GM19468 (cell line): ENCODE data around the gene RNF166.

Experiments used
- ATAC-seq: cut with Tn5 transposase; IDR thresholded peaks from one replicate; pipeline ENCODE4 v1.9.1; 2021; ENCODE audit warnings: mild to moderate bottlenecking, moderate library complexity, moderate number of reproducible peaks; ENCODE audit not compliant: unreplicated experiment; ENCODE audit errors: extremely low read depth

The RNF166 gene

DNA sequence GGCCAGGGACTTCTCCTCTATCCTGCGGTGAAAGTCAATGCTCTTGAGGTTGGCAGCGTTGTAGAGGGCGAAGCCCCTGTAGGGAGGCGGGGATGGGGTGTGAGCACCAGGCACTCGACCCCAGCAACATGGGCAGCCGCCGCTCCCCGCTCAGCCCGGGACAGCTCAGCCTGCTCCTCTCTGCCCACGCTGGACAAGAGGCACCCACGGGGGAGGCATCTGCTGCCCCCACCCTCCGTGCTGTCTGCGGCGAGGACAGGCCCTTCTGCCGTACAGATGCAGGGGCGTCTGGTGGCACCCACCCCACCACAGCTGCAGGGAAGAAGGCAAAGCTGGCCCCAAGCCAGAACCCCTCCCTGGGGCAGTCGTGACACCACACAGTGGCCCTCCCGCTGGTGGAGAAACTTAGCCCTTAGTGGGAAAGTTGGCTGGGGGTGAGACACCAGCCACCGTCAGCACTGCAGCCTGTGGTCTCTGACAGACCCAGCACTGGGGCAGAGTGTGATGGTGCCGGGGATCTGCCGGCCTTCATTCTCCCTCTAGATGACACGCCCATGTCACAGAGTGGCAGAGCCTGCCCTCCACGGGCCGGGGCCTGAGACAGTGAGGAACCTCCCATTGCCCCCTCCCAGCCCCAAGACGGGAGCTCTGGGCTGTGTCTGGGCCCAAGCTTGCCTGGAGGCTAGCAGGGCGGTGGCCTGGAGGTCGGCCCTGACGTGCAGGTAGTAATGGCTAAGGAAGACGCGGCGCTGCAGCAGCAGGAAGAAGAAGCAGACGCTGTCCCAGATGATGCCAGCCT, 19.6 kb upstream of the RNF166 start:
- ATAC-seq = no peak

DNA sequence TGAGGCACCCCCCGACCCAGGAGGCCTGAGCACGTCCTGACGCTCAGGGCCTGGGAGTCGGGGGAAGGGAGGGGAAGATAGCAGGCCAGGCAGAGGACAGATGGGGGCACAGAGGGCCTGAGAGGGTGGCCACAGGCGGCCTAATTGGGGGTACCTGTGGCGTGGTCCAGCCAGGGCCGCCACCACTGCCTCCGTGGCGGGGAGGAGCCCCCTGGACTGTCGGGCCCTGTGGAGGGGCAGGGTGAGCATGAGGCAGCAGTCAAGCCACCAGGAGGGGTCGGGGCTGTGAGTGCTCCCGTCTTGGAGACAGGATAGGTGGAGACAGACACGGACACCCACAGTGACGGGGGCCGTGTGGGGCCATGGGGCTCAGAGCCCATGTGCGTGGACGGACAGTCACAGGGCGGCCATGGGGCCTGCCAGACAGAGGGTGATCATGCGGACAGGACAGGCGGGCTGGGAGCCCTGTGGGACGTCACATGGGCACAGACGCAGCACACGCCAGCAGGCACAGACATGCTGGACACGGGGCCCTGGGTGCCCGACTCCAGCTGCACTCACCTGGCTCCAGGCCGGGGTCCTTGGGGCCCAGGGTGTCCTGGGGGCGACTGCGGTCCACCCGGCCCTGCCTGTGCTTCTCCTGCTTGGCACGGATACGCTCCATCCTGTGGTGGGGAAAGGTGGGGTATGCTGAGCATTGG, 18.8 kb upstream of the RNF166 start:
- no peak for ATAC-seq

DNA sequence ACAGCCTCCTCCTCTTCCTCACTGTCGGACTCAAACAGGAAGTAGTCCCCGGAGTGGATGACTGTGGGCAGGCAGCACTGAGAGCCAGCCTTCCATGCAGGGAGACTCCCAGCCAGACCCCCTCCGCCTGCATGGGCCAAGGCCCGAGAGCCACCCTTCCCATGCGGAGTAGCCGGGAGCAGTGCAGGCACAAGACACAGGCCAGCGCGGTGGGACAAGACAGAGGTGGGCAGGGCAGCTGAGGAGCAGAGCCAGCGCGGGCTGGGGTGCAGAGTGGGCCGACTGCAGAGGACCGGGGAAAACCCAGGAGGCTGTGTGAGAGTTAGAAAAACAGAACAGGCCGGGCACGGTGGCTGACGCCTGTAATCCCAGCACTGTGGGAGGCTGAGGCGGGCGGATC, 17.7 kb upstream of the RNF166 start:
- no peak for ATAC-seq

DNA sequence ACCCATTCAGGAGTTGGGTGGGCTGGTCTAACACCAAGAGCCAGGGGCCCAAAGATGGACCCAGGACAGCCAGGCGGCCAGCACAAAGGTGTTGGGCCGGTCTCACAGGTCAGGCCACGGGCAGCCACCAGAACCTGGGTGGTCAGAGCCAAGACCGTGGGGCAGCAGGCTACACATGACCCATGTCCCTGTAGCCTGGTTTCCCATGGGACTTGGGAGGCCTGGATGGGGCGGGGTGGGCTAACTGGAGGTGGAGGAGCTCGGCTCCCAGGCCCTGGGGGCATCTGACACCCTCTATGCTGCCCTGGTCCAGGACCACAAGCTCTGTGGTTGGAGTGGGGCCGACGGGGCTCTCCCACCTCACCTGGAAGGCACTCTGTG, 17.3 kb upstream of the RNF166 start:
- ATAC-seq = no peak

DNA sequence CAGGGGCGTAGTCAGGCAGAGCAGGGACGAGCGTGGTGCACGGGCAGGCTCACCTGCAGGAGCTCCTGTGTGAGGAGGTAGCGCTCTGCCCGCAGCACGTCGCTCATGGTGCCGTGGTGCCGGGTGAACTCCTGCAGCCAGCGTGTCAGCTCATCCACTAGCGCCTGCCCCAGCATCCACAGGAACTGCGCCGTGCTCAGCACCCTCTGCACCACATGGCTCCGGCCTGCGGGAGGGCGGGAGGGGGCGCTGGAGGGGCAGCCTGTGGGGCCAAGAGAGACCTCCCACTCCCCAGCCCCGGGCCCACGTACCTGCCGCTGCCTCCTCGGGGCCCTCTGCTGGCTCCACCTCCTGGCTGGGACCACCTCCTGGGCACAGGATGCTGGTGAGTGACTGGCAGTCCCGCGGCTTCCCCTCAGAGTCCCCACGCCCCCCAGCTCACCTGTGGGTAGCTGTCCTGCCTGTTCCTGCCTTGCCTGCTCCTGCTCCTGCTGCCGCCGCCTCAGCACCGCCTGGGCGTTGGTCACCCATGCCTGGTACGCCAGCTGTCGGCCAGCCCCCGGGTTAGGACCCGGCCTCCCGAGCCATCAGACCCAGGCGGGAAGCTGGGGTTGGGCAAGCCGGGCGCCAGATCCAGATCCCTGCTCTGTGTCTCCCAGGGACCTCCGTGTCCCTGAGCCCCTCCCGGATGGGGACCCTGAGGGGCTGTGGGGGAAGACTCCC, 16.7 kb upstream of the RNF166 start:
- no peak for ATAC-seq

DNA sequence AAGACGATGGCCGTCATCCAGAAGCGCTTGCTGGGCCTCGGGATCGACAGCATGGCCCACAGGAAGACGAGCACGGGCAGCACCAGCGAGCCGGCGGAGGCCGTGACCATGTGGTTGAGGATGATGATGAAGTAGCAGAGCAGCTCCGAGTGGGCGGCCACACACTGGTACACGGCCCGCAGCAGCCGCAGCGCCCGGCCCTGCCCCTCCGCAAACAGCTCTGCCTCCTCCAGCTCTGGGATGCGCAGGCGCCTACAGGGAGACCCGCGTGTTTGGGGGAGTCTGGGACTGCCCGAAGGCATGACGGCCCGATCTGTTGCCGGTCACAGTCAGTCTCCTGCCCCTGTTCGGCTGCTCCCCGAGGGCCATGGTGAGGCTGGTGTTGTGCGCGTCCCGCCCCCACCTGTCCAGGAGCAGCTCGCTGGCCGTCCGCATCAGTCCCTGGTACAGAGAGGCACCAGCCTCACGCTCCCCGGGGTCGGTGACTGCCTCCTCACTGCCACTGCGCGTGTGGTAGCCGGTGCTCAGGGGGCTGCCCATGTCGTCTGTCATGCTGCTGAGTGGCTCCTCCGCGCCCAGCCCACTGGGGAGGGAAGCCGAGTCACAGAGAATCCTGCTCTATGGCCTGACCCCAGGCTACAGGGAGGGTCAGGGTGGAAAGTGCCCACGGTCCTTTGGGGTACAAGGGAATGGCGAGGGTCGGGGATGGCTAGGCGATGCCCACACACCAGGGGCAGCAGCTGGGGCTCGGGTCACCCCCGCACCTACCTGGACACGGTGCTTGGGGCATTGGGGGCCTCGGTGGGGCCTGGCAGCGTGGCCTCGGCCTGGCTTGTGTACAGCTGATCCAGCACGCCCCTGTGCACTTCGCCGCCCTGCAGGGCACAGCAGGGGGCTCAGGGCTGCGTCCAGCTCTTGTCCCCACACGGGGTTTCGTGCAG, 15.9 kb upstream of the RNF166 start:
- no peak for ATAC-seq

DNA sequence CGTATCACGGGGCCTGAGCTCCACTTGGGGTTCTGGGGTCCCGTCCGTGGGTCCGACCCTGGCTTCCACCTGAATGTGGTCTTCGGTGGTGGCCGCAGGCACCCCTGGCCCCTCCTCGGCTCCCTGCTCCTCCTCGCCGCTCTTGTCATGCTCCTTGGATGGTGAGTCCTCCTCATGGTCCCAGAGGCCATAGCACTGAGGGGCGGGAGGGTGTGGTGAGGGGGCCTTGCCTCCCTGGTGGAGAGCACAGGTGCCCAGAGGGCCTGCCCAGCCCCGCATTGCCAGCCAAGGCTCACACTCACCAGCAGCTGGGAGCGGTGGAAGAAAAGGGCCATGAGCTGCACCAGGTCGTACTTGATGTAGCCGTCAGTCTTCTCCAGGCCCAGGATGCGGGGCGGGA, 15.0 kb upstream of the RNF166 start:
- no peak for ATAC-seq

DNA sequence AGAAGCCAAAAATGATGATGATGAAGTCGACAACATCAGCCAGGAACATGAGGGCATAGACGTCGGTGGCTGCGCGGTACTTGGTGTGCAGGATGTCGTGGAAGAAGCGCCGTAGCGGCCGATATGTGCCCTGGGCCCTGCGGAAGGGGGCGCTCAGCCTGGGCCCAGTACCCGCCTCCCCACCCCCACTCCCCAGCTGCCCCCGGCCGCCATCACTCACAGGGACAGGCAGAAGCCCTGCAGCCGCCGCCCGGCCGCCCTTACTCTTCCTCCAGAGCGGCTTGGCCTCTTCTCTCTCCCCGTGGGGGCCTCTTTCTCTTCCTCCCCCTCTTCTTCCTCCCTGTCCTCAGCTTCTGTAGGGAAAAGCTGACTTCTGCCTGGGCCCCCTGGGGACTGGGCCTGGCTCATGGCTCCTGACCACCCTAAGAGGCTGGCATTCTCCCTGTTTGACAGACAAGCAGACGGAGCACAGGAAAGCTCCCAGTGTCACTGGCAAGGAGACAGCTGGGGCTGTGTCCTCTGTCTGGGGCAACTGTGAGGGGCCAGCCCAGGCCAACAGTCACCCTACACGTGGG, 14.3 kb upstream of the RNF166 start:
- no peak for ATAC-seq

DNA sequence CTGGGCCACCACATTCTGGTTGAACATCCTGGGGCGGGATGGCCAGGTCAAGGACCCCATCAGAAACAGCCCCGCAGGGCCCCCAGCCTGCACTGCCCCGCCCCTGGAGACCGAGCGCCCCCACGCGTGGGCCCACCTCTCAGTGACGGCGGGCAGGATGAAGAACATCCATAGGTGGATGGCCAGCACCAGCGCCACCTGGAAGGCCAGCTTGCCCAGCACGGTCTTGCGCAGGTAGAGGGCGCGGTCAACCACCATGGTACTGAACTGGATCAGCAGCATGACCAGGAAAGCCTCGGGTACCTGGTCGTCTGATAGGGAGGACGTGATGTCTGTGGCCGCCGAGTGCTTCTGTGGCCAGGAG, 13.7 kb upstream of the RNF166 start:
- no peak for ATAC-seq

DNA sequence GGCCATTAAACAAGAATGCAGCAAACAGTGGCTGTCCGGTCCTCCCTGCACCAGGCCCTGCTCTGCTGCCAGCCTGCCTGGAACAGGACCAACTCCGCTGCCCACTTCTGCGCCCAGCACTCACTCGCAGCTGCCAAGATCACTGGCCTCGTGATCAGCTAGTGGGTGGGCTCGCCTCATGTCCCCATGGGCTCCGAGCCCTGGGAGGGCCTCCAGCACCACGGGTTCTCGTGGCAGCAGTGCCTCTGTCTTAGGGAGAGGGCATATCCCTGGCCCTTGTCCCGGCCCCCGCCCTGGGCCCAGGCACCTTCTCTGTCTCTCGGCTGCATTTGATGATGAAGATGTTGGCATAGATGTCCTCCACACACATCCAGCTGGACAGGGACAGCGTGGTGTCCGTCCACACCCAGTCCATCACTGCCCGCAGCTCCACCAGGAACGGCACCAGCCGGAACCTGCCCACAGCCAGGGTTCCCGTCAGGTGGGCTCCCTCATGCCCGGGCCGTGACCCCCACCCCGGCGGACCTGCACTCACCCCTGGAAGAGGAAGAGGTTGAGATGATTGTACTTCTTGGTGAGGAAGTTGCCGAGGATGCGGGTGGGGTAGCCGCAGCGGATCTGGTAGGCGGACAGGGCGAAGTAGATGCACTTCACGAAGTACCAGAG, 13.2 kb upstream of the RNF166 start:
- no peak for ATAC-seq

DNA sequence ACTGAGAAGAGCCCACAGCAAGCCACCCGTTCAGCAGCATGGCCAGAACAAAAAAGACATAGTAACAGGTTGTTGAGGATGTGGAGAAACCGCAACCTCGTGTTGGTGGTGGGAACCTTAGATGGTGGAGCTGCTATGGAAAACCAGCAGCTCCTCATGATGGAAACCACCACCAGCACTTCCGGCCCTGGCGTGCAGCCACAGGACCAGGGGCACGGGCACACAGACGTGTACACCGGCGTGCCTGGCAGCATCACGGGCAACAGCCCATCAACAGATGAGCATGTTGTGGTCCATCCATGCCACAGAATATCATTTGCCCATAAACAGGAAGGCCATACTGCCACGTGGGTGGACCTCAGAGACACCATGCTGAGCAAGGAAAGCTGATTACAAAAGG, 12.0 kb upstream of the RNF166 start:
- ATAC-seq = no peak

DNA sequence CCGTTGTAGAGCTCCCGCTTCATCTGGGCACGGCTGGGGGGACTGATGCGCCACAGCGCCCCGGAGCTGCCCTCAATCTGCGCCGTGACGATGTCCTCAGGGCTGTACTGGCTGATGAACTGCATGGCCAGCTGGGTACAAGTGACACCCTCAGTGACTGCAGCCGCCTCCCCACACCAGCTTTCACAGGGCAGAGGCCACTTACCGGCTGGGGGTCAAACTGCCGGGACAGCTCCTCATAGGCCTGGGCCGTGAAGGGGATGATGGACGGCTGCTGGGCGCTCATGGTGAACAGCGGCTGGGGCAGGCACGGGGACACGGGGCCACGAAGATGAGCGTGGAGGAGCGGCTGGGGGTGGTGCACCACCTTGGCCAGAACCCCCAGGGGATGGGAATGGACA, 10.4 kb upstream of the RNF166 start:
- no peak for ATAC-seq

DNA sequence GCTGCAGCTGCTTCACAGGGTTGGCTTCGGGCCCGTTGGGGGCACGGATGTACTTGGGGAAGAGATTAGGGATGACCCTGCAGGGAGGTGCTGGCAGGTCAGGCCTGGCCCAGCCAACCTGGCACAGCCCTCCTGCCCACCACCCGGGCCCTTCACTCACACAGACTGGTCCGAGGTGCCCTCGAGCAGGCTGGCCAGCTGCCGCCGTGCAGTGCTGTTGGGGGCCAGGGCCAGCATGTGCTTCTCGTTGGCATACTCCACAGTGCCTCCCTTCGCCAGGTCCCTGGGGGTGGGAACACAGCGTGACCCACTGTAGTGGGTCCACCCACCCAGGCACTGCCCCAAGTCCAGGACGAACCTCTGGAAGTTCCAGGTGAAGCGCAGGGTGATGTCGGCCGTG, 10.0 kb upstream of the RNF166 start:
- ATAC-seq = no peak

DNA sequence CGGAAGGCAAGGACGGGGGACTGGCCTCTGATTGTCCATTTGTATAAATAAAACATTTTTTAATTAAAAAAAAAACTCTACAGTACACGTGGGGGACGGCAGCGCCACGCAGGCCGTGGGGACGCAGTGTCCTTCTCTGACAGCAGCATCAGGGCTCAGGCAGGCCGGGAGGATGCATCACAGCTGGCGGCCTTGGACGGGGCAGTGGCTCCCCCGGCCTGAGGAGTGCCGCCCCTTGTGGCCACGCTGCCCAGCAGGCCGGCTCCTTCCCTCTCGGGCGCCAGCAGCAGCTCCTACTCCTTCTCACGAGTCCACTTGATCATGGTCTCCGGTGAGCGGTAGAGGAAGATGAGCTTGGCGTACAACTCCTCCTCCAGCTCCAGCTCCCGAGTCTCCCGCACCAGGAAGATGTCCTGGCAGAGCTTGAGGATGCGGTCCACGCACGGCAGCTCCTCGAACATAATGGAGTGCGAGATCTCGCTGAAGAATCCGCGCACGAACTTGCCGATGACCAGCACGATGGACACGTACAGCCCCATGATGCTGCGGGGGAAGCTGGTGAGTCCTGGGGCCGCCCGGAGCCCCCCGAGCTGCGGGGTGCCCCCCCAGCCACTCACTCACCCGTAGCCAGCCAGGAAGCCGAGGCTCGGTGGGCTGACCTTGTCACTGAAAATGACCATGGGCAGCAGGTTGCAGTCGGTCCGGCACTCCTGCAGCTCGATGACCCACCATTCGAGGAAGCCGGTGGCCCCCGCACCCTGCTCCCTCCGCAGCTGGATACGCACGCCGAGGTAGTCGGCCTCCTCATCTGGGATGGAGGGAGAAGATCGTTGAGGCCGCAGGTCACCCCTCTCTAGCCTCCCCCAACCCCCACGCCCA, 9.3 kb upstream of the RNF166 start:
- ATAC-seq = no peak

DNA sequence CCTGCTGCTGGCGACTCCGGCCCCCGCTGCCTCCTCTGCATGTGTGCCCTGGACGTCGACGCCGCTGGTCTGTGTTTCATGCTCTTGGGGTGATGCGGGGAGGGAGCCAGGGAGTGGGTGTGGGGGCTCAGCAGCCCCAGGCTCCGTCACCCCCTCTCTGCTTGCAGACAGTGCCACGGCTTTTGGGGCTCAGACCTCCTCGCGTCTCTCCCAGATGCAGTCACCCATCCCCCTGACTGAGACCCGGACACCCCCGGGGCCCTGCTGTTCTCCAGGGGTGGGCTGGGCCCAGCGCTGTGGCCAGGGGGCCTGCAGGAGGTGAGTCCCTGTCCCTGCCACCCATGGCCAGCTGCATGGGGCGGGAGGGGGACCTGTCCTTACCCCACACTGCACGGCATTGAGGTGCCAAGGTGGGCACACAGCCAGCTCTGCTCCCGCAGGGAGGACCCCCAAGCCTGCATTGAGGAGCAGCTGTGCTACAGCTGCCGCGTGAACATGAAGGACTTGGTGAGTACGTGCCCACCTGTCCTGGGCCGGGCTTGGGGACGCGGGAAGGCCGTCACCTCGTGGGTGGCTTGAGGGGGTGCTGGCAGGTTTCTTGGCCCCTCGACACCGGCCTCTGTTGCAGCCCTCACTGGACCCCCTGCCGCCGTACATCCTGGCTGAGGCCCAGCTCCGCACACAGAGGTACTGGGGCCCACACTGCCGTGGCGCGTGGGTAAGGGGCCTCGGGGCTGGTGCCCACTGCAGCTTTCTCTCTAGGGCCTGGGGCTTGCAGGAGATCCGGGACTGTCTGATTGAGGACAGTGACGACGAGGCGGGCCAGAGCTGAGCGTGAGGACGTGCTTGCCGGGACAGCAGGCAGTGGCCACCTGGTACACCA, 8.5 kb upstream of the RNF166 start:
- ATAC-seq = no peak

DNA sequence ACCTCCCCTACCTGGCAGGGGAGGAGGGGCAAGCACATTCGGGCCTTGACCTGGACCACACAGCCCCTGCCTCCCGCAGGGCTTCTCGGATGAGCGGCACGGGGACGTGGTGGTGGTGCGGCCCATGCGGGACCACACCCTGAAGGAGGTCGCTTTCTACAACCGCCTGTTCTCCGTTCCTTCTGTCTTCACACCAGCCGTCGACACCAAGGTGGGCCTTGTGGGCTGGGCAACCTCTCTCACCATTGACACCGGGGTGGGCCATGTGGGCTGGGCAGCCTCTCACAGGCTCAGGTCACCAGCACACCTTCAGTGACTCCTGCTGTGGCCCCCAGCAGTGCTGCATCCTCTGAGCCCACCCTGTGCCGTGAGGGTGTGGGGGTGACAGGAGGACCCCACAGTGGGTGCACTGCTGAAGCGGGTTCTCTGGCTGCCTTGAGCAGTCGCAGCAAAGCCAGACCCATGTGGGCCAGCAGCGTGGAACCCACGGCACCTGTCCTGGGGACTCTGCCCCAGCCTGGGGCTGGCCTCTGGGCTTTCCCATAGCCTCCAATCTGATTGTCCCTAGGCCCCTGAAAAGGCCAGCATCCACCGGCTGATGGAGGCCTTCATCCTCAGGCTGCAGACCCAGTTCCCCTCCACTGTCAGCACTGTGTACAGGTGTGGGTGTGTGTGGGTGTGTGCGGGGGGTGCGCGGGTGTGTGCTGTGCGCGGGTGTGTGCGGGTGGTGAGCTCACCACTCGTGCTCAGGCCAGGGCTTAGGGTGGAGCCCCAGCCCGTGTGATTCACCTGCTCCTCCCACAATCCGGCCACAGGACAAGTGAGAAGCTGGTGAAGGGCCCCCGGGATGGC, 7.6 kb upstream of the RNF166 start:
- no peak for ATAC-seq

DNA sequence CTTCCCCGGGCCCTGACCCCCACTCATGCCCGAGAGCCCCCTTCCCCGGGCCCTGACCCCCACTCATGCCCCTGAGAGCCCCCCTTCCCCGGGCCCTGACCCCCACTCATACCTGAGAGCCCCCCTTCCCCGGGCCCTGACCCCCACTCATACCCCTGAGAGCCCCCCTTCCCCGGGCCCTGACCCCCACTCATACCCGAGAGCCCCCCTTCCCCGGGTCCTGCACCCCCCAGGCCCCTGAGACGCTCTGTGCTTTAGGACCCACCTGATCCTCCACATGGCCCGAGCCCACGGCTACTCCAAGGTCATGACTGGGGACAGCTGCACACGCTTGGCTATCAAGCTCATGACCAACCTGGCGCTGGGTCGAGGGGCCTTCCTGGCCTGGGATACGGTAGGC, 6.8 kb upstream of the RNF166 start:
- ATAC-seq = no peak
